ENCODE measurements around the gene COPZ2. TPM values are rescaled to one million over a fixed set of nuclear protein-coding genes. Genes with fewer than 3 reads are reported as not detected.
A peak's percentile ranks its signal among the peaks of the same experiment; 100 is the strongest.

COPZ2 gene
- total and polyA plus RNA-seq, 9 of the 15 experiments (the other 6 are each of a cell fraction or from before 2014, with no cell fraction given), result 0.22 to 0.49 TPM; not detected in 7

- TF ChIP-seq REST (IDR thresholded peaks at IDR 0.05; ENCODE audit: borderline replicate concordance) (peak; percentile 28; the same call in 1 of the 2 replicates), REST (CRISPR knock-in tag; IDR thresholded peaks at IDR 0.05; ENCODE audit: low read depth) (no peak), ERF (CRISPR knock-in tag; IDR thresholded peaks at IDR 0.05) (no peak), ZNF644 (tag; IDR thresholded peaks at IDR 0.05; ENCODE audit: low read depth) (0 out of 2 replicates have a peak, but pooled peaks have one; percentile 27), ESRRA (IDR thresholded peaks at IDR 0.05; ENCODE audit: borderline replicate concordance, low read depth) (no peak), MECOM (CRISPR knock-in tag; IDR thresholded peaks at IDR 0.05) (peak; percentile 56; the same call in 1 of the 2 replicates), SMC3 (conservative IDR thresholded peaks at IDR 0.05; ENCODE audit: insufficient read depth, low read depth, low read length) (peak; percentile 30; the same call in 1 of the 2 replicates), CTBP1 (IDR thresholded peaks at IDR 0.05; ENCODE audit: borderline replicate concordance) (peak; percentile 41; the same call in 1 of the 2 replicates), SMARCC2 (IDR thresholded peaks at IDR 0.05; ENCODE audit: low read depth) (peak; percentile 23; the same call in 1 of the 2 replicates), TOE1 (IDR thresholded peaks at IDR 0.05; ENCODE audit: borderline replicate concordance) (0 out of 2 replicates have a peak, but pooled peaks have one; percentile 37), TOE1 (CRISPR knock-in tag; IDR thresholded peaks at IDR 0.05; ENCODE audit: borderline replicate concordance, low read depth) (no peak), EHMT2 (IDR thresholded peaks at IDR 0.05) (0 out of 2 replicates have a peak, but pooled peaks have one; percentile 70), BRF1 (IDR thresholded peaks at IDR 0.05; ENCODE audit: borderline replicate concordance, extremely low read depth, insufficient read length) (no peak), NR3C1 (CRISPR knock-in tag; IDR thresholded peaks at IDR 0.05) (no peak), ELF4 (CRISPR knock-in tag; IDR thresholded peaks at IDR 0.05) (peak; percentile 73; the same call in 1 of the 2 replicates), NBN (IDR thresholded peaks at IDR 0.05; ENCODE audit: low read depth) (peak; percentile 76), ZNF512 (tag; IDR thresholded peaks at IDR 0.05) (peak; percentile 49; the same call in 1 of the 2 replicates), ATF7 (IDR thresholded peaks at IDR 0.05) (0 out of 2 replicates have a peak, but pooled peaks have one; percentile 22), ARHGAP35 (IDR thresholded peaks at IDR 0.05; ENCODE audit: partially characterized antibody) (no peak), MCM3 (IDR thresholded peaks at IDR 0.05) (no peak)
Measured at GRCh38 chr17:48011405-48012150, 26.0 kb downstream of the COPZ2 start (continued).

All from K562 (cell line).